Sigmoid colon (tissue), 7 donors: ENCODE measurements around the gene DGKH. TPM values are rescaled to one million over a fixed set of nuclear protein-coding genes. Genes with fewer than 3 reads are reported as not detected.

ENCODE experiments used
- DNase-seq: peaks from one replicate; pipeline ENCODE4 v3.0.0-alpha.2; 2019
- H3K27ac ChIP-seq, 4 donors: fragments of 200-600 bp; sonication (generic); one replicate each; pipeline ENCODE4 v1.5.1; 2016 to 2019; ENCODE audit warnings: mild to moderate bottlenecking in 1 of 4
- H3K27me3 ChIP-seq, 3 donors: fragments of 200-600 bp; sonication (generic); one replicate each; pipeline ENCODE4 v1.5.1; 2019; ENCODE audit warnings: mild to moderate bottlenecking in 1 of 3
- H3K36me3 ChIP-seq, 4 donors: fragments of 200-600 bp; sonication (generic); one replicate each; pipeline ENCODE4 v1.5.1; 2016 to 2019
- H3K4me1 ChIP-seq, 4 donors: fragments of 200-600 bp; sonication (generic); one replicate each; pipeline ENCODE4 v1.5.1; 2017 to 2019
- H3K4me3 ChIP-seq, 4 donors: fragments of 200-600 bp; sonication (generic); one replicate each; pipeline ENCODE4 v1.5.1; 2017 to 2019; ENCODE audit warnings: mild to moderate bottlenecking in 2 of 4, moderate library complexity in 1 of 4
- H3K9me3 ChIP-seq, 4 donors: fragments of 200-600 bp in 3 of 4; sonication (generic) in 3 of 4; one replicate each; pipeline versions ENCODE4 v1.5.1 to v1.6.1; 2013 to 2019
- CTCF ChIP-seq, 4 experiments: fragments of 450-650 bp in 3 of 4; fragments of 200-600 bp in 1 of 4; IDR thresholded peaks; one replicate each; pipeline ENCODE4 v1.5.1; 2016 to 2019; ENCODE audit warnings: antibody characterized with exemption in 4 of 4, mild to moderate bottlenecking in 3 of 4, moderate library complexity in 2 of 4
- EP300 ChIP-seq, 4 donors: sonication (generic); formaldehyde crosslinking; IDR thresholded peaks; one replicate each; pipeline ENCODE4 v1.6.1; 2017; ENCODE audit warnings: antibody characterized with exemption in 4 of 4
- POLR2A ChIP-seq, 2 donors: fragments of 450-650 bp; IDR thresholded peaks; one replicate each; pipeline ENCODE4 v1.6.1; 2016; ENCODE audit warnings: antibody characterized with exemption in 2 of 2, mild to moderate bottlenecking in 2 of 2, moderate library complexity in 2 of 2
- POLR2AphosphoS5 ChIP-seq, 4 donors: sonication (generic); formaldehyde crosslinking; IDR thresholded peaks; one replicate each; pipeline ENCODE4 v1.6.1; 2017; ENCODE audit warnings: antibody characterized with exemption in 4 of 4
- WGBS, 2 donors: extraction: QIAGEN DNeasy Blood & Tissue Kit; methylation state at CpG; one replicate each; pipeline ENCODE4 v1.1.7; 2013; 5-methylcytosine and 5-hydroxymethylcytosine counted together
- intact Hi-C: fragments of 100-400 bp; cut with DNase I; formaldehyde crosslinking; loops from one replicate; pipeline ENCODE4 v1.15.1; 2023
- polyA plus RNA-seq, 3 donors: library from polyadenylated mRNA; stranded (reverse); fragments of 200-250 nt; gene quantifications; one replicate each; pipeline ENCODE4 v1.2.3, GENCODE V29; 2013
- total RNA-seq, 4 donors: library from RNA; depleted of rRNA; stranded (reverse); fragments of >200 nt; gene quantifications; one replicate each; pipeline ENCODE4 v1.1.0, GENCODE V29; 2016
- donor health status: healthy with polysubstance abuse.
- donor health status: Bipolar disorder and iron deficiency.
- donor health status: healthy.

The DGKH gene
- total and polyA plus RNA-seq, 7 donors, result 1.2 to 23.3 (median 13.9) TPM

GRCh38 chr13:42046448-42046847, 2.0 kb upstream of the DGKH start:
- intact Hi-C loops, result loop anchor here (5.0 to 10.0 kb wide), 2 partner anchors 226 to 982 kb away; partner anchors contain the start of genes AKAP11 and WBP4
- 90 to 93% methylated on average over 4 of the region's 4 CpGs for WGBS, 2 donors
- DNase-seq, result no peak
- Histone ChIP-seq H3K4me1 (peaks cover 0 to 31% (median 15%) of the 10 kb centered on the region in 4 donors), H3K4me3 (no peak overlapping the region), H3K36me3 (no peaks in the 10 kb centered on the region), H3K9me3 (no peaks in the 10 kb centered on the region), H3K27ac (peak overlapping the region in 2 of 4 donors; percentile 93 to 96), H3K27me3 (no peaks in the 10 kb centered on the region)
- TF ChIP-seq POLR2AphosphoS5 (IDR thresholded peaks at IDR 0.05) (no peak), POLR2A (IDR thresholded peaks at IDR 0.05) (no peak), CTCF (IDR thresholded peaks at IDR 0.05) (no peak), EP300 (IDR thresholded peaks at IDR 0.05) (no peak)

GRCh38 chr13:42047561-42048341, 697 bp upstream of the DGKH start:
- Histone ChIP-seq H3K27me3 (no peaks in the 10 kb centered on the region), H3K27ac (peak overlapping the region; percentile 92 to 96 (median 94)), H3K4me3 (peak overlapping the region; percentile 55 to 96 (median 86)), H3K9me3 (no peaks in the 10 kb centered on the region), H3K4me1 (peaks cover 0 to 23% (median 11%) of the 10 kb centered on the region in 4 donors), H3K36me3 (no peaks in the 10 kb centered on the region)
- TF ChIP-seq EP300 (IDR thresholded peaks at IDR 0.05) (no peak), POLR2AphosphoS5 (IDR thresholded peaks at IDR 0.05) (peak in 2 of 4 donors; percentile 26 to 51)
- peak; percentile 70 for DNase-seq
- intact Hi-C loops, result loop anchor here (5.0 to 10.0 kb wide), 2 partner anchors 225 to 983 kb away; partner anchors contain the start of genes AKAP11 and WBP4
- WGBS, 2 donors, result 1 to 2% methylated on average over 50 of the region's 50 CpGs

GRCh38 chr13:42048684-42049453, 421 bp downstream of the DGKH start:
- intact Hi-C loops, result loop anchor here (5.0 to 10.0 kb wide), 2 partner anchors 223 to 984 kb away; partner anchors contain the start of genes AKAP11 and WBP4
- TF ChIP-seq POLR2AphosphoS5 (IDR thresholded peaks at IDR 0.05) (peak; percentile 59 to 78 (median 72)), EP300 (IDR thresholded peaks at IDR 0.05) (no peak), POLR2A (IDR thresholded peaks at IDR 0.05) (peak; percentile 14 to 20), CTCF (IDR thresholded peaks at IDR 0.05) (peak in 1 of 4 experiments; percentile 23)
- Histone ChIP-seq H3K4me1 (peaks cover 0 to 23% (median 11%) of the 10 kb centered on the region in 4 donors), H3K36me3 (no peaks in the 10 kb centered on the region), H3K27ac (peak overlapping the region; percentile 92 to 96 (median 94)), H3K4me3 (peak overlapping the region; percentile 55 to 96 (median 86)), H3K27me3 (no peaks in the 10 kb centered on the region), H3K9me3 (no peaks in the 10 kb centered on the region)
- peak; percentile 92 for DNase-seq
- 1% methylated on average over 88 to 91 of the region's 91 CpGs for WGBS, 2 donors

- Histone ChIP-seq H3K27me3 (no peaks in the 10 kb centered on the region), H3K27ac (peak overlapping the region; percentile 92 to 96 (median 94)), H3K36me3 (no peaks in the 10 kb centered on the region), H3K4me1 (peaks cover 0 to 23% (median 11%) of the 10 kb centered on the region in 4 donors), H3K4me3 (peak overlapping the region; percentile 41 to 96 (median 86)), H3K9me3 (no peaks in the 10 kb centered on the region)
- no peak for DNase-seq
- TF ChIP-seq EP300 (IDR thresholded peaks at IDR 0.05), result no peak
- TF ChIP-seq CTCF (IDR thresholded peaks at IDR 0.05), result no peak
- TF ChIP-seq POLR2A (IDR thresholded peaks at IDR 0.05), result peak in 1 of 2 donors; percentile 44
- peak in 3 of 4 donors; percentile 43 to 69 (median 60) for TF ChIP-seq POLR2AphosphoS5 (IDR thresholded peaks at IDR 0.05)
- intact Hi-C loops, result loop anchor here (5.0 to 10.0 kb wide), 2 partner anchors 223 to 985 kb away; partner anchors contain the start of genes AKAP11 and WBP4
- 2 to 7% methylated on average over 11 of the region's 11 CpGs for WGBS, 2 donors
Observed at GRCh38 chr13:42049454-42049813, 986 bp downstream of the DGKH start.
